GM21515 (cell line): ENCODE results near the gene ASS1.
"Not testable (repeated sequence)": the region's sequence is repeated elsewhere in the genome, so short reads cannot be mapped to it uniquely, and the experiment has no call there.

Source experiments
- ATAC-seq: cut with Tn5 transposase; IDR thresholded peaks from one replicate; pipeline ENCODE4 v1.9.1; 2021; ENCODE audit not compliant: unreplicated experiment

The ASS1 gene

GRCh38 chr9:130444565-130445221 lies at the start of gene ASS1:
TSS of gene ASS1 (plus strand) at chr9:130444961. CDS start at chr9:130452229, 7,268 bp downstream.
- no peak for ATAC-seq

GRCh38 chr9:130395810-130396435 lies 48.8 kb upstream of the ASS1 start:
- no peak for ATAC-seq

DNA sequence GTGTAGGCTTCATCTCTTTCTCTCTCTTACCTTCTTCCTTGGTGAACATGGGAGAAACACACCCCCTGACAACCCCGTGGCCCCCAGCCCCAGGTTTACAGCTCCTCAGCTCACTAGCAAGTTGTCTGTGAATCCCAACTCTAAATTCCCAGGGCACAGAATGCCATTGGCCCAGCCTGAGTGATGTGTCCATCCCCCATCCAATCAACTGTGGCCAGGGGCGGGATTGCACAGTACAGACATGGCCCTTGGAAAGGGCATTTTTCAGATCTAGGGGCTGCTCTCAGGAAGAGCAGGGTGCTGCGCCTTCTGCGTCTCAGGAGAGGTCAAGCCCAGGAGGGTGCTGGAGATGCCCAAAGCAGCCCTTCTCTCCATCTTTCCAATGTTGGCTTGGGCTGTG lies 48.2 kb upstream of the ASS1 start:
- ATAC-seq = no peak

GRCh38 chr9:130398487-130399240 lies 46.1 kb upstream of the ASS1 start:
- ATAC-seq = no peak

DNA sequence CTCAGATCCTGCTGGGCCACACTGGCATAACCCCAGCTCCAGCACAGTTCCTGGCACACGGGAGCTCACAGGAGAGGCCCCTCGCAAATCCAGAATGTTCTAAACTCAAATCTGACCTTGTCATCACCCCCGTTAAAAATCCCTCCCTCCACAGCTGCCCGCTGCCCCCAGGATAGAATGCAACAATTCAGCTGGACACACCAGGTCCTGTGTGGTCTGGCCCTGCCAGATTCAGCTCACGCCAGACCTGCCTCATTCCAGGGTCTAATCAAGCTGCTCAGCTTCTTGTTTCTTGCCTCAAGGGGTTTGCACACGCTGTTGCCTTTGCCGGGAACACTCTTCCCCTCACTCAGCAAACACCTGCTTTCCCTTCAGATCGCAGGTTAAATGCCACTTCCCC lies 45.0 kb upstream of the ASS1 start:
- ATAC-seq = no peak

GRCh38 chr9:130400870-130401269 lies 43.9 kb upstream of the ASS1 start:
- no peak for ATAC-seq

DNA sequence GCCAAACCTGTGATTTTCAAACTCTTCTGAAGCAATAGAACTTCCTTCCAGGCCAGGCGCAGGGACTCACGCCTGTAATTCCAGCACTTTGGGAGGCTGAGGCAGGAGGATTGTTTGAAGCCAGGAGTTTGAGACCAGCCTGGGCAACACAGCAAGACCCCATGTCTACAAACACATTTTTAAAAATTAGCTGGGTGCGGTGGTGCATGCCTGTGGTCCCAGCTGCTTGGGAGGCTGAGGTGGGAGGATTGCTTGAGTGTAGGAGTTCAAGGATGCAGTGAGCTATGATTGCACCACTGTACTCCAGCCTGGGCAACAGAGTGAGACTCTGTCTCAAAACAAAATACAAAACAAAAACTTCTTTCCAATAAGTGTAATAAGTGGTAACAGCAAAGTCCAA lies 43.0 kb upstream of the ASS1 start:
- not testable (repeated sequence) for ATAC-seq

DNA sequence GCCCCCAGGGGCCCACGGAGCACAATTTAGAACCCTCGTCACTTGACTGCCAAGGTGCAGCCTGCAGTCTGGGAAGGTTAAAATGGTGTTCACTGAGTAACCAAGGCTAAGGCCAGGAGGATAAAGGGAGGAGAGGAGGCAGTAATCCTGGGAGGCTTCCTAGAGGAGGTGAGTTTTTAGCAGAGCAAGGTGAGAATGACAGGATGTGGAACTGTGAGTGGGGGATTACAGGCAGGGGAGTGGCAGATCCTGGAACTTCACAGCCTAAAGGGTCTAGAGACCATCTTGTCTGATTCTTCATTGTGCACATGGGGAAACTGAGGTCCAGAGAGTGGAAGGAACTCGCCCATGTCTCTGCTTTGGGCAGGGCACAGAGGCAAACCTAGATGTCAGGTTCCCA lies 42.5 kb upstream of the ASS1 start:
- no peak for ATAC-seq

DNA sequence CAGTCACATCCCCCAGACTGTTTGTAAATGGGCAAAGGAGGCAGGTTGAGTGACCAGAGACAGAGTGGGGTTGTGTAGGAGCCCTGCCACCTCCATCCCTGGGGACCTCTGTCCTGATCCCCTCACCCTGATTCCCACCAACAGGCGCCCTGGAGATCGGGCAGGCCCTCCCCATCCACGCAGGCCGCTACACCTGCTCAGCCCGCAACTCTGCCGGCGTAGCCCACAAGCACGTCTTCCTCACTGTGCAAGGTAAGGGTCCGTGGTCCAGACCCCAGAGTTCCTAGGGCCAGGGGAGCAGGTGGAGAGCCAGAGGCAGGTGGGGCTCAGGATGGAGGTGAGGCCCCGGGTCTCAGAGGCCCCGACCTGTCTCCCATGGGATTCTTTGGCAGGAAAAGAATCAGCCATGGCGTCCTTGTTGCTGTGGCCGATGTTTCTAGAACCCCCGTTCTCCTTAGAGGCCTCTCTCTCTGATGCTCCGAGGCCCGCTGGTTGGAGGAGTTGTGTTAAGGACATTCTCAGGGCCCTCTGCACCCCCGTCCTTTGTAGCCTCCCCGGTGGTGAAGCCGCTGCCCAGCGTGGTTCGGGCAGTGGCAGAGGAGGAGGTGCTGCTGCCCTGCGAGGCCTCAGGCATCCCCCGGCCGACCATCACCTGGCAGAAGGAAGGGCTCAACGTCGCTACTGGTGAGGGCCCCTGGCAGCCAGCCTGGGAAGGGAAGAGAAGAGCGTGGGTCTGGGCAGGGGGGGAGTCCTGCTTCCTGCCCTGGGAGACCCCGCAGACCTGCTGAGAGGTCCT lies 41.9 kb upstream of the ASS1 start:
- no peak for ATAC-seq

GRCh38 chr9:130405657-130406257 lies 39.0 kb upstream of the ASS1 start:
- no peak for ATAC-seq

GRCh38 chr9:130406278-130406895 lies 38.4 kb upstream of the ASS1 start:
- ATAC-seq = no peak

- no peak for ATAC-seq
Observed at GRCh38 chr9:130407916-130408663, 36.7 kb upstream of the ASS1 start.

DNA sequence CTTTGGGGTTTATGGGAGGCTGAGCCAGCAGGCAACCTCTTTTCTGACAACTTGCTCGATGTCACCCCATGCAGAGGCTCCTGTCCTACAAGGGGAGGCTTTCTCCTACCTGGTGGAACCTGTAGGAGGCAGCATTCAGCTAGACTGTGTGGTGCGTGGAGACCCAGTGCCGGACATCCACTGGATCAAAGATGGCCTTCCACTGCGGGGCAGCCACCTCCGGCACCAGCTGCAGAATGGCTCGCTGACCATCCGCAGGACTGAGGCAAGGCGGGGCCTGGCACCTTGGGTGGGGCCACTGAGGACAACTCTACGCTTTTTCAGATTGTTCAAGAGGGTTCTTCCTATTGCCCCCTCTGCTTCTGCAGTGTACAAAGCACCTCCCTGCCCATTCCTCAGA lies 36.1 kb upstream of the ASS1 start:
- no peak for ATAC-seq

DNA sequence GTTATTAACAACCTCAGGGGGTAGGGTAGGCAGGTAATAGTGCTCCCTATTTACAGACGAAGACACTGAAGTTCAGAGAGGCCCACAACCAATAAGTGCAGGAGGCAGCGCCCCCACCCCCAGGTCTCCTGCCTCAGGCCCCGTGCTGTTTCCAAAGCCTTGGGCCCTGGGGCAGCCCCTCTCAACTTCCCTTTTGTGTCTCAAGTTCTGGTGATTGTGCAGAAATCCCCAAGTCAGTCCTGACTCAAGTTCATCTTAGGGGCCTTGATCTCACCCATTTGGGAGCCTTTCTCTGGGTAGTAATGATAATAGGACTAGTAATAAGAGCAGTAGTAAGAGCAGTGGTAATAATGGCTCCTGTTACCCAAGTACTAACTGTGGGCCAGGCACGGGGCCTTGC lies 35.5 kb upstream of the ASS1 start:
- no peak for ATAC-seq

DNA sequence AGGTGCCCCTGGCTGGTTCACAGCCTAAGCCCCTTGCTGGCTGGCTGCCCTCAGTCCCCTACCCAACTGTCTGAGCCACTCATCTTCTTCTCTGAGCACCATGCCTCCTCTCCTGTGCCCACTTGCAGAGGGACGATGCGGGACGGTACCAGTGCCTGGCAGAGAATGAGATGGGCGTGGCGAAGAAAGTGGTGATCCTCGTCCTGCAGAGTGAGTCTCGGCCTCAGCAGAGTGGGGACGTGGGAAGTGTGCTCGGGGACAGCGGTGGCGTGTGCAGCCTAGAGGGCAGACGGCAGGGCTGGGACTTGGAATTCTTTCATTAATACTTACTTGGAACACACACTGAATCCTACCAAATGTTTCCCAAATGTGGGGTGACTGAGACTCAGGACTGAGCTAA lies 34.3 kb upstream of the ASS1 start:
- no peak for ATAC-seq

DNA sequence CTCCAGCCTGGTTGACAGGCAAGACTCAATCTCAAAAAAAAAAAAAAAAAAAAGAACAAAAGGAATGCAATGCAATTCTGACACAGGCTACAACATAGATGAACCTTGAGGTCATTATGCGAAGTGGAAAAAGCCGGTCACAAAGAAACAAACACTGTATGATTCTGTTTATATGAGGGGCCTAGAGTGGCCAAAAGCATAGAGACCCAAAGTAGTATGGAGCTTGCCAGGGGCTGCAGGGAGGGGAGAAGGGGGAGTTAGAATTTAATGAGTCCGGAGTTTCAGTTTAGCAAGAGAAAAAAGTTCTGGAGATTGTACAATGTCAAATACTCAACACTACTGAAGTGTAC lies 33.2 kb upstream of the ASS1 start:
- ATAC-seq = no peak

GRCh38 chr9:130414081-130414731 lies 30.6 kb upstream of the ASS1 start:
- ATAC-seq = no peak

GRCh38 chr9:130414910-130415746 lies 29.6 kb upstream of the ASS1 start:
- ATAC-seq = no peak

GRCh38 chr9:130417602-130418001 lies 27.2 kb upstream of the ASS1 start:
- no peak for ATAC-seq
